PC-9 (cell line): ENCODE measurements around the gene C9orf78. TPM values are rescaled to one million over a fixed set of nuclear protein-coding genes. Genes with fewer than 3 reads are reported as not detected.

Experiments
- BruUV-seq: library from RNA; stranded (reverse); fragments of 400-500 nt; replicated peaks from 2 replicates; lab custom pipeline; 2021; lab: Mats Ljungman, UMichigan
- CTCF ChIA-PET: fragments of 300-600 bp; sonication (Branson Sonifier 250); formaldehyde crosslinking; loops from one replicate; lab custom pipeline; 2022; ENCODE audit warnings: antibody characterized with exemption; lab: Charles Lee
- POLR2A ChIA-PET: fragments of 300-600 bp; sonication (Branson Sonifier 250); formaldehyde crosslinking; loops from one replicate; lab custom pipeline; 2022; ENCODE audit warnings: antibody characterized with exemption; ENCODE audit not compliant: unreplicated experiment; lab: Charles Lee
- DNase-seq, 2 experiments: peaks; one replicate each; pipeline versions ENCODE4 v3.0.0 to v3.0.0-alpha.2; 2015 to 2022; ENCODE audit warnings: mixed read lengths in 1 of 2
- H2AFZ ChIP-seq: fragments of 200-600 bp; sonication (generic); 2 replicates; pipeline ENCODE4 v1.8.1; 2017; ENCODE audit warnings: antibody characterized with exemption
- H3F3A ChIP-seq: fragments of 200-600 bp; sonication (generic); 2 replicates; pipeline ENCODE4 v1.8.1; 2017; ENCODE audit warnings: antibody characterized with exemption, mild to moderate bottlenecking, low read depth; ENCODE audit not compliant: insufficient read depth
- H3K27ac ChIP-seq: fragments of 200-600 bp; sonication (generic); 2 replicates; pipeline ENCODE4 v1.6.1; 2016; ENCODE audit warnings: mixed run types
- H3K27me3 ChIP-seq: fragments of 200-600 bp; sonication (generic); 2 replicates; pipeline ENCODE4 v1.6.1; 2016; ENCODE audit warnings: low read depth, mixed run types; ENCODE audit not compliant: insufficient read depth
- H3K36me3 ChIP-seq: fragments of 200-600 bp; sonication (generic); 2 replicates; pipeline ENCODE4 v1.6.1; 2016; ENCODE audit warnings: low read depth, mixed run types
- H3K4me1 ChIP-seq: fragments of 200-600 bp; sonication (generic); replicated peaks from 2 replicates; pipeline ENCODE4 v1.6.1; 2016; ENCODE audit warnings: mixed run types; ENCODE audit not compliant: insufficient read depth
- H3K4me2 ChIP-seq: fragments of 200-600 bp; sonication (generic); 2 replicates; pipeline ENCODE4 v1.6.1; 2017; ENCODE audit warnings: mixed run types
- H3K4me3 ChIP-seq: fragments of 200-600 bp; sonication (generic); 2 replicates; pipeline ENCODE4 v1.6.1; 2016; ENCODE audit warnings: mixed run types
- H3K79me2 ChIP-seq: fragments of 200-600 bp; sonication (generic); 2 replicates; pipeline ENCODE4 v1.6.1; 2017; ENCODE audit warnings: low read depth, mixed run types
- H3K9me2 ChIP-seq: fragments of 200-600 bp; sonication (generic); 2 replicates; pipeline ENCODE4 v1.8.1; 2017; ENCODE audit warnings: mild to moderate bottlenecking; ENCODE audit not compliant: insufficient read depth
- H3K9me3 ChIP-seq: fragments of 200-600 bp; sonication (generic); 2 replicates; pipeline ENCODE4 v1.8.1; 2016; ENCODE audit warnings: low read depth; ENCODE audit not compliant: insufficient read depth
- H4K20me1 ChIP-seq: fragments of 200-600 bp; sonication (generic); 2 replicates; pipeline ENCODE4 v1.8.1; 2017; ENCODE audit not compliant: insufficient read depth
- CTCF ChIP-seq: fragments of 200-600 bp; sonication (generic); conservative IDR thresholded peaks from 2 replicates; pipeline ENCODE4 v1.6.1; 2017; ENCODE audit warnings: mixed run types, antibody characterized with exemption, mild to moderate bottlenecking, moderate library complexity
- EZH2 ChIP-seq: fragments of 200-600 bp; sonication (generic); IDR thresholded peaks from 2 replicates; pipeline ENCODE4 v1.8.0; 2017; ENCODE audit warnings: antibody characterized with exemption, low read depth
- intact Hi-C: fragments of 100-400 bp; cut with micrococcal nuclease; formaldehyde crosslinking; loops from one replicate; pipeline ENCODE4 v1.10.0; 2022; ENCODE audit not compliant: unreplicated experiment
- total RNA-seq: library from RNA; stranded (reverse); gene quantifications from 2 replicates; pipeline ENCODE4 v1.2.3, GENCODE V29; 2021

C9orf78 gene
- total RNA-seq, 1 experiment from 2014 or later: 51.7 TPM

GRCh38 chr9:129854588-129855110 is 19.6 kb upstream of the C9orf78 start:
- Histone ChIP-seq H3K9me3 (no peaks in the 10 kb centered on the region; the same call in 1 of the 2 replicates), H3K27ac (no peak overlapping the region), H4K20me1 (no peaks in the 10 kb centered on the region), H3K36me3 (no peaks in the 10 kb centered on the region), H3K79me2 (no peaks in the 10 kb centered on the region), H3K4me1 (peaks cover 24% of the 10 kb centered on the region), H2AFZ (no peak overlapping the region), H3K27me3 (no peaks in the 10 kb centered on the region), H3K4me2 (no peak overlapping the region), H3K9me2 (no peaks in the 10 kb centered on the region), H3F3A (peaks cover 23% of the 10 kb centered on the region), H3K4me3 (no peak overlapping the region)
- TF ChIP-seq CTCF: no peak
- no peak for TF ChIP-seq EZH2
- intact Hi-C loops: no loop called here
- CTCF ChIA-PET: no interaction called here
- DNase-seq: no peak
- POLR2A ChIA-PET: no interaction called here
- BruUV-seq: no TSS peak

GRCh38 chr9:129853614-129854013 is 18.5 kb upstream of the C9orf78 start:
- intact Hi-C loops: no loop called here
- TF ChIP-seq EZH2 (no peak), CTCF (no peak)

GRCh38 chr9:129852579-129852978 is 17.5 kb upstream of the C9orf78 start:
- BruUV-seq: no TSS peak
- ChIA-PET CTCF (interaction anchor here (1.2 kb wide), 1 partner anchor 11 kb away, joined by 3 read pairs; no protein-coding TSS in a partner anchor), POLR2A (interaction anchor here (0.6 kb wide), 1 partner anchor 213 kb away, joined by 43 read pairs; no protein-coding TSS in a partner anchor)
- no peak overlapping the region for H2AFZ ChIP-seq
- TF ChIP-seq CTCF: no peak
- no peak for TF ChIP-seq EZH2
- DNase-seq: peak; percentile 45 to 83
- peak overlapping the region; percentile 37 for H3K4me2 ChIP-seq
- H3K4me3 ChIP-seq: no peak overlapping the region
- H3K36me3 ChIP-seq: no peaks in the 10 kb centered on the region
- H3K9me2 ChIP-seq: no peaks in the 10 kb centered on the region
- peaks cover 24% of the 10 kb centered on the region for H3K4me1 ChIP-seq
- no peaks in the 10 kb centered on the region; the same call in 1 of the 2 replicates for H3K9me3 ChIP-seq
- H4K20me1 ChIP-seq: no peaks in the 10 kb centered on the region
- intact Hi-C loops: no loop called here
- H3K27ac ChIP-seq: peak overlapping the region; percentile 15
- peaks cover 18% of the 10 kb centered on the region for H3F3A ChIP-seq
- H3K27me3 ChIP-seq: no peaks in the 10 kb centered on the region
- no peaks in the 10 kb centered on the region for H3K79me2 ChIP-seq

More at GRCh38 chr9:129853614-129854013, 18.5 kb upstream of the C9orf78 start:
- no peak for DNase-seq
- H3F3A ChIP-seq: peaks cover 18% of the 10 kb centered on the region
- POLR2A ChIA-PET: no interaction called here
- no peaks in the 10 kb centered on the region for H4K20me1 ChIP-seq
- no TSS peak for BruUV-seq
- no peaks in the 10 kb centered on the region for H3K79me2 ChIP-seq
- H2AFZ ChIP-seq: no peak overlapping the region
- no peaks in the 10 kb centered on the region for H3K27me3 ChIP-seq
- H3K9me3 ChIP-seq: no peaks in the 10 kb centered on the region; the same call in 1 of the 2 replicates
- H3K27ac ChIP-seq: no peak overlapping the region
- peaks cover 24% of the 10 kb centered on the region for H3K4me1 ChIP-seq
- H3K36me3 ChIP-seq: no peaks in the 10 kb centered on the region
- H3K4me3 ChIP-seq: no peak overlapping the region
- CTCF ChIA-PET: interaction anchor here (0.6 kb wide), 1 partner anchor 370 kb away, joined by 5 read pairs; no protein-coding TSS in a partner anchor
- no peaks in the 10 kb centered on the region for H3K9me2 ChIP-seq
- H3K4me2 ChIP-seq: no peak overlapping the region
